A549 (cell line): ENCODE measurements around the gene STK4. TPM values are rescaled to one million over a fixed set of nuclear protein-coding genes. Genes with fewer than 3 reads are reported as not detected.

ENCODE experiments used
- ATAC-seq, 2 experiments: fragments of 200-7000 bp in 1 of 2; fragments of >200 bp in 1 of 2; cut with Nextera tagmentation in 1 of 2; cut with Tn5 transposase in 1 of 2; 3 replicates each; pipeline versions ENCODE4 v1.8.0 to v1.9.1; 2018 to 2020; ENCODE audit warnings: mild to moderate bottlenecking in 1 of 2, moderate library complexity in 1 of 2
- CTCF ChIA-PET: fragments of 300-600 bp; sonication (Branson Sonifier 250); formaldehyde crosslinking; extraction: SDS; loops from one replicate; lab custom pipeline; 2021; ENCODE audit warnings: antibody characterized with exemption, inconsistent platforms; lab: Yijun Ruan, JAX
- POLR2A ChIA-PET: fragments of 350-600 bp; formaldehyde crosslinking; extraction: SDS; loops from one replicate; lab custom pipeline; 2021; ENCODE audit warnings: antibody characterized with exemption, inconsistent platforms; lab: Yijun Ruan, JAX
- DNase-seq, 2 experiments: peaks; one replicate each; pipeline versions ENCODE4 v3.0.0 to v3.0.0-alpha.2; 2011 to 2016; ENCODE audit warnings: low read depth in 1 of 2, low spot score in 1 of 2
- FAIRE-seq: peaks from 2 replicates; lab custom pipeline; 2011; peaks lifted over from hg19 to GRCh38; lab: Jason Lieb, UNC
- H3K27ac ChIP-seq, 2 experiments: fragments of >200 bp; sonication (Bioruptor Twin); formaldehyde crosslinking; 3 replicates each; pipeline ENCODE4 v1.5.1; 2016 to 2017
- H3K4me1 ChIP-seq: fragments of >200 bp; sonication (Bioruptor Twin); formaldehyde crosslinking; 3 replicates; pipeline ENCODE4 v1.6.1; 2016
- H3K4me2 ChIP-seq: fragments of >200 bp; sonication (Bioruptor Twin); formaldehyde crosslinking; 3 replicates; pipeline ENCODE4 v1.6.1; 2016
- H3K4me3 ChIP-seq: fragments of >200 bp; sonication (Bioruptor Twin); formaldehyde crosslinking; 3 replicates; pipeline ENCODE4 v1.5.1; 2016
- H3K9me3 ChIP-seq: fragments of >200 bp; sonication (Bioruptor Twin); formaldehyde crosslinking; 3 replicates; pipeline ENCODE4 v1.6.1; 2016
- BHLHE40 ChIP-seq: IDR thresholded peaks from 2 replicates; pipeline ENCODE4 v1.6.1; 2012; ENCODE audit warnings: low read depth, low read length, inconsistent platforms
- CBX2 ChIP-seq: fragments of 200-600 bp; sonication (generic); IDR thresholded peaks from 2 replicates; pipeline ENCODE4 v1.6.1; 2016; ENCODE audit warnings: low read depth, mild to moderate bottlenecking, borderline replicate concordance
- CHD2 ChIP-seq: fragments of 150-350 bp; IDR thresholded peaks from 2 replicates; pipeline ENCODE4 v1.6.1; 2014; ENCODE audit warnings: low read length; ENCODE audit not compliant: partially characterized antibody
- CHD4 ChIP-seq: fragments of 200-600 bp; sonication (generic); IDR thresholded peaks from 2 replicates; pipeline ENCODE4 v1.6.1; 2016; ENCODE audit warnings: antibody characterized with exemption, mild to moderate bottlenecking, borderline replicate concordance
- ESRRA ChIP-seq: fragments of 150-350 bp; IDR thresholded peaks from 2 replicates; pipeline ENCODE4 v1.6.1; 2014; ENCODE audit warnings: mild to moderate bottlenecking, low read length, borderline replicate concordance
- FOSL2 ChIP-seq, 2 experiments: fragments of 450-650 bp in 1 of 2; fragments of >200 bp in 1 of 2; sonication (Bioruptor Twin) in 1 of 2; formaldehyde crosslinking; IDR thresholded peaks; 2 replicates each; pipeline versions ENCODE4 v1.5.0 to v1.6.1; 2016 to 2020; ENCODE audit warnings: mild to moderate bottlenecking in 1 of 2, moderate library complexity in 1 of 2
- FOXS1 ChIP-seq: fragments of 250-450 bp; sonication (Bioruptor Pico); IDR thresholded peaks from 2 replicates; pipeline ENCODE4 v1.5.0; 2020; ENCODE audit warnings: mild to moderate bottlenecking, moderate library complexity
- GATA3 ChIP-seq: IDR thresholded peaks from 2 replicates; pipeline ENCODE4 v1.6.1; 2012; ENCODE audit warnings: borderline replicate concordance
- JUN ChIP-seq, 2 experiments: fragments of >200 bp; sonication (Bioruptor Twin); formaldehyde crosslinking; IDR thresholded peaks; 2 replicates in 1 of 2; 3 replicates in 1 of 2; pipeline ENCODE4 v1.6.1; 2016 to 2017
- KDM5A ChIP-seq: fragments of 200-600 bp; sonication (generic); IDR thresholded peaks from 2 replicates; pipeline ENCODE4 v1.6.1; 2016; ENCODE audit warnings: antibody characterized with exemption, mild to moderate bottlenecking
- MAZ ChIP-seq: fragments of 150-350 bp; IDR thresholded peaks from 2 replicates; pipeline ENCODE4 v1.6.1; 2014; ENCODE audit warnings: antibody characterized with exemption, low read depth, low read length, borderline replicate concordance
- NPAS2 ChIP-seq: fragments of 250-450 bp; sonication (Bioruptor Pico); IDR thresholded peaks from 2 replicates; pipeline ENCODE4 v1.8.0; 2022; ENCODE audit warnings: mild to moderate bottlenecking, moderate library complexity, borderline replicate concordance
- POLR2A ChIP-seq: IDR thresholded peaks from 2 replicates; pipeline ENCODE4 v1.6.1; 2012; ENCODE audit warnings: mild to moderate bottlenecking, low read length
- RAD21 ChIP-seq, 2 experiments: fragments of >200 bp in 1 of 2; sonication (Bioruptor Twin) in 1 of 2; formaldehyde crosslinking in 1 of 2; IDR thresholded peaks in 1 of 2; conservative IDR thresholded peaks in 1 of 2; 2 replicates in 1 of 2; 3 replicates in 1 of 2; pipeline ENCODE4 v1.6.1; 2012 to 2018; ENCODE audit warnings: inconsistent platforms in 1 of 2
- RNF2 ChIP-seq: fragments of 200-600 bp; sonication (generic); IDR thresholded peaks from 2 replicates; pipeline ENCODE4 v1.6.1; 2016; ENCODE audit warnings: low read depth, mild to moderate bottlenecking, antibody characterized with exemption, moderate library complexity, borderline replicate concordance
- SMC3 ChIP-seq: fragments of >200 bp; sonication (Bioruptor Twin); formaldehyde crosslinking; IDR thresholded peaks from 3 replicates; pipeline ENCODE4 v1.6.1; 2018; ENCODE audit warnings: inconsistent platforms
- SREBF2 ChIP-seq: fragments of 450-650 bp; IDR thresholded peaks from 2 replicates; pipeline ENCODE4 v1.6.1; 2014; ENCODE audit warnings: mild to moderate bottlenecking, moderate library complexity
- TFCP2L1 ChIP-seq: fragments of 250-450 bp; sonication (Bioruptor Pico); IDR thresholded peaks from 2 replicates; pipeline ENCODE4 v1.5.0; 2021; ENCODE audit warnings: mild to moderate bottlenecking
- TP53 ChIP-seq: fragments of 250-450 bp; sonication (Bioruptor Pico); IDR thresholded peaks from 2 replicates; pipeline ENCODE4 v1.5.0; 2021; ENCODE audit warnings: mild to moderate bottlenecking, moderate library complexity
- ZNF302 ChIP-seq: fragments of 250-450 bp; sonication (Bioruptor Pico); IDR thresholded peaks from 2 replicates; pipeline ENCODE4 v1.9.0; 2021; ENCODE audit warnings: inconsistent platforms, mild to moderate bottlenecking, moderate library complexity
- WGBS: methylation state at CpG from one replicate; pipeline ENCODE4 v1.1.6; 2017; ENCODE audit errors: missing lambda C conversion rate; 5-methylcytosine and 5-hydroxymethylcytosine counted together
- polyA plus RNA-seq, 4 experiments: library from polyadenylated mRNA; depleted of rRNA in 3 of 4; stranded (reverse); fragments of >200 nt; fragmentation: RNase III in 1 of 4; extraction: RNeasy Plus Mini Kit Qiagen cat#74134 plus additional on column Dnase treatment in 1 of 4; gene quantifications; 2 replicates in 3 of 4; 3 replicates in 1 of 4; pipeline ENCODE4 v1.2.3, GENCODE V29; 2011 to 2017
- TF ChIP-seq, protein P1 (sequence below): IDR thresholded peaks from 2 replicates; pipeline ENCODE4 v1.6.1; 2012
- TF ChIP-seq, protein P2 (sequence below): fragments of 250-450 bp; sonication (Bioruptor Pico); IDR thresholded peaks from 2 replicates; pipeline ENCODE4 v1.5.0; 2021; ENCODE audit warnings: mild to moderate bottlenecking, moderate library complexity, borderline replicate concordance

STK4 gene
- polyA plus RNA-seq, 2 of the 4 experiments (the other 2 are of a cell fraction), result 14.5 to 34.5 TPM

DNA sequence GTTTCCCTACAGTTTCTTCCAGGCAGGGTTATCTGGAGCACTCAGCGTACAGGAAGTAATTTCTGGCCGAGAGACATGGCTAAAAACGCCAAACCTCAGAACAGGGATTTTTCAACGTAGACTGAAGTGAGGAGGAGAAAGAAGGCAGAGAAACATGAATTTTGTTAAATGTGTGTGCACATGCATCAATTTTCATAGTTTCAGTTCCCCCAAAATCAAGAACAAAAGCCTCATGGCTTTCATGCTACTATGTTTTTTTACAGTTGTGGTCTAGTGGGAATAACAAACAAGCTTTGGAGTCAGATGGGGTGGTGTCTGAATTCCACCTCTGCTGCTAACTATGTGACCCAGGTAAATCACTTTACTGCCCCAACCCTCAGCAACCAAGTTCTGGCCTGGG, 11.0 kb upstream of the STK4 start (continued):
- no peak for TF ChIP-seq TFCP2L1
- no peak for TF ChIP-seq FOXS1 (CRISPR knock-in tag)
- TF ChIP-seq, all 56 proteins: peak for 0

DNA sequence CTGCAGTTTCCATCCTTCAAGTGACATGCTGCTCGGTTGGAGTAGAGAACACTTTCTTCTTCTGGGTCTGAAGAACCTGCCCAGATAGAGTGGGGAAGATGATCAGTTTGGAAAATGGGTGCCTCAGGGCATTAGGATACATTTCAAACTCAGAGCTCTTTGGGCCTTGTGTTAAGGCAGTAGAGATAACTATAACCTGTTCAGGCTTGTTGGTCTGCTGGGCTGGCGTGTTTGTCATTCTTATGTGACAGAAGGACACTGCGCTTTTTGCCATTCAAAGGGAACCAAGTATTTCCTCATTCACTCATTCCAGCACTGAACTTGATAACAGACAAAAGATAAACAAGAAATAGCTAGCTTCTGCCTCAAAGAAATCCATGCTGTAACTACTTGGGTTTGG, 9.9 kb upstream of the STK4 start:
- POLR2A ChIA-PET, result no interaction called here
- WGBS, result 92% methylated on average over 3 of the region's 3 CpGs
- CTCF ChIA-PET, result no interaction called here

DNA sequence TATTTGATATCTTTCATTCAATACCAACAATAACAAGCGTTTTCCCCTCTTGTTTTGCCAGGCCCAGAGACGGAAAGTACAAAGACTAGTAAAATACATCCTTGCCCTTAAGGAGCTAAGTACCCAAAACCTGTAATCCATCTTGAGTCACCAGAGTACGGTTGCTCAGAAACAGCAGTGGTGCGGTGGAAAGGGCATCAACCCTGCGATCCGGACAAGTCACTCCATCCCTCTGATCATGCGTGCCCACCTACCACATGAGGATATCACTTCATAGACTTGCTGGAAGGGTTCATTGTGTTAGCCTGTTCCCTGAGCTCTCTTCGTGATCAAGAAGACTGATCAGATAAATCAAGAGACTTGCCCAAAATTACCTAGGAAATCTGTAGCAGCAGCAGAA, 8.0 kb upstream of the STK4 start:
- ATAC-seq (no peak), FAIRE-seq (no peak), DNase-seq (no peak)
- CTCF ChIA-PET, result interaction anchor here (1.0 to 1.7 kb wide), 4 partner anchors 16 to 153 kb away, joined by 3 to 7 read pairs (median 4); no protein-coding TSS in a partner anchor
- no peak overlapping the region for H3K4me3 ChIP-seq
- no peak overlapping the region for H3K27ac ChIP-seq
- peaks cover 37% of the 10 kb centered on the region for H3K4me1 ChIP-seq
- 90% methylated on average over 8 of the region's 8 CpGs for WGBS
- no peaks in the 10 kb centered on the region for H3K9me3 ChIP-seq
- H3K4me2 ChIP-seq, result peak overlapping the region; percentile 88
- TF ChIP-seq SMC3 (no peak), MAZ (no peak), TP53 (CRISPR knock-in tag) (no peak), SREBF2 (no peak), BHLHE40 (no peak), CBX2 (no peak)
- POLR2A ChIA-PET, result no interaction called here

More for the DNA sequence above, 9.9 kb upstream of the STK4 start:
- DNase-seq (no peak), ATAC-seq (no peak), FAIRE-seq (no peak)
- H3K4me2 ChIP-seq, result no peak overlapping the region
- peaks cover 21% of the 10 kb centered on the region for H3K4me1 ChIP-seq
- TF ChIP-seq JUN (IDR thresholded peaks at IDR 0.05) (no peak), CHD4 (no peak), RAD21 (conservative IDR thresholded peaks at IDR 0.05 in 1 of 2, IDR thresholded peaks at IDR 0.05 in 1 of 2) (no peak), BHLHE40 (no peak), GATA3 (no peak), NPAS2 (CRISPR knock-in tag) (no peak), ESRRA (no peak), KDM5A (no peak), RNF2 (no peak), CHD2 (no peak), POLR2A (no peak)
- TF ChIP-seq, protein P1, sequence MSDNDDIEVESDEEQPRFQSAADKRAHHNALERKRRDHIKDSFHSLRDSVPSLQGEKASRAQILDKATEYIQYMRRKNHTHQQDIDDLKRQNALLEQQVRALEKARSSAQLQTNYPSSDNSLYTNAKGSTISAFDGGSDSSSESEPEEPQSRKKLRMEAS, result no peak
- TF ChIP-seq, protein P2, sequence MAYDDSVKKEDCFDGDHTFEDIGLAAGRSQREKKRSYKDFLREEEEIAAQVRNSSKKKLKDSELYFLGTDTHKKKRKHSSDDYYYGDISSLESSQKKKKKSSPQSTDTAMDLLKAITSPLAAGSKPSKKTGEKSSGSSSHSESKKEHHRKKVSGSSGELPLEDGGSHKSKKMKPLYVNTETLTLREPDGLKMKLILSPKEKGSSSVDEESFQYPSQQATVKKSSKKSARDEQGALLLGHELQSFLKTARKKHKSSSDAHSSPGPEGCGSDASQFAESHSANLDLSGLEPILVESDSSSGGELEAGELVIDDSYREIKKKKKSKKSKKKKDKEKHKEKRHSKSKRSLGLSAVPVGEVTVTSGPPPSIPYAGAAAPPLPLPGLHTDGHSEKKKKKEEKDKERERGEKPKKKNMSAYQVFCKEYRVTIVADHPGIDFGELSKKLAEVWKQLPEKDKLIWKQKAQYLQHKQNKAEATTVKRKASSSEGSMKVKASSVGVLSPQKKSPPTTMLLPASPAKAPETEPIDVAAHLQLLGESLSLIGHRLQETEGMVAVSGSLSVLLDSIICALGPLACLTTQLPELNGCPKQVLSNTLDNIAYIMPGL (CRISPR knock-in tag), result no peak
- no peak overlapping the region for H3K4me3 ChIP-seq
- no peak overlapping the region for H3K27ac ChIP-seq
- H3K9me3 ChIP-seq, result no peaks in the 10 kb centered on the region

DNA sequence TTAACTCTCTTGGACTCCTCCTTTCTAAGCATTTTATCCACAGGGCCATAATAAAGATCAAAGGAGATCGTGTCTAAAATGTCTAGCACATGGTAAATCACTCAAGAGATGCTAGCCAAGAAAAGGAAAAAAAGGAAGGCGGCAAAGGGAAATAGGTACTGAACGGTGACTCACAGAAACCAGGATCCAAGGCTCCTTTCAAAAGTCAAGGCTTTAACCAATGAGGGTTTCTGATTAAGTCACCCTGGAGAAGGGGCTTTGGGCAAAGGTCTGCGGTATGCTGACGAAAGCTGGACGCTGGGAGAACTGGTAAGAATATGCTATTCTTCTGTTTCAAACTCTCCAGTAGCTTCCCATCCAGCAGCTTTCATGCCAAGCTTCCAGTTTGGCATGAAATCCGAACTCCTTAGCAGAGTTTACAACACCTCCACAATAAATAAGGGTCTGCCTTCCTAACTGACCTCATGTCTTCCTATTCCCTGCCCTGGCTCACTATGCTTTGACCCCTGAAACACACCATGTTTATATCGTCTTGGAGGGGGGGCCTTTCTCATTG, 7.2 kb upstream of the STK4 start:
- Histone ChIP-seq H3K27ac (peak overlapping the region; percentile 92 to 95), H3K4me3 (peak overlapping the region; percentile 96), H3K4me1 (peaks cover 37% of the 10 kb centered on the region), H3K9me3 (no peaks in the 10 kb centered on the region), H3K4me2 (peak overlapping the region; percentile 88)
- ChIA-PET CTCF (interaction anchor here (1.1 to 1.5 kb wide), 4 partner anchors 11 to 153 kb away, joined by 3 to 6 read pairs (median 5); no protein-coding TSS in a partner anchor), POLR2A (interaction anchor here (1.4 to 1.6 kb wide), 2 partner anchors 10 to 74 kb away, joined by 3 to 6 read pairs; partner anchors contain the start of gene YWHAB)
- ATAC-seq (no peak), FAIRE-seq (no peak), DNase-seq (no peak)
- 49% methylated on average over 8 of the region's 8 CpGs for WGBS
- TF ChIP-seq ZNF302 (CRISPR knock-in tag), result no peak
- TF ChIP-seq FOSL2 (IDR thresholded peaks at IDR 0.05), result no peak
- 0 out of 2 replicates have a peak, but pooled peaks have one; percentile 4 for TF ChIP-seq FOSL2 (CRISPR knock-in tag; IDR thresholded peaks at IDR 0.05)
